NOMO-1 (cell line): ENCODE data around the gene RGS3.

Source experiments
- DNase-seq, 2 experiments: peaks; one replicate each; lab custom pipeline; 2025; ENCODE audit not compliant: unreplicated experiment in 2 of 2; lab: John Stamatoyannopoulos, UW

Gene RGS3

GRCh38 chr9:113582698-113583200, 119.2 kb downstream of the RGS3 start:
- DNase-seq: no peak

- no peak for DNase-seq
These were observed 120.2 kb downstream of the RGS3 start for GRCh38 chr9:113583511-113584427.

GRCh38 chr9:113584428-113585084, 121.0 kb downstream of the RGS3 start:
- DNase-seq: no peak

GRCh38 chr9:113585085-113585442, 121.5 kb downstream of the RGS3 start:
- DNase-seq: no peak

- DNase-seq: no peak
These were observed 122.0 kb downstream of the RGS3 start for GRCh38 chr9:113585555-113585954.

GRCh38 chr9:113587471-113588031, 124.0 kb downstream of the RGS3 start:
- no peak for DNase-seq

GRCh38 chr9:113588242-113588810, 124.8 kb downstream of the RGS3 start:
- no peak for DNase-seq

- DNase-seq: no peak
These were observed 125.4 kb downstream of the RGS3 start for GRCh38 chr9:113588936-113589335.

- DNase-seq: no peak
These were observed 125.9 kb downstream of the RGS3 start for GRCh38 chr9:113589407-113589806.

- DNase-seq: peak in 1 of 2 experiments; percentile 32
These were observed 126.4 kb downstream of the RGS3 start for GRCh38 chr9:113589890-113590289.

GRCh38 chr9:113590389-113590788, 126.9 kb downstream of the RGS3 start:
- DNase-seq: no peak

- peak; percentile 73 for DNase-seq
These were observed 127.7 kb downstream of the RGS3 start for GRCh38 chr9:113590991-113591898.

- no peak for DNase-seq
These were observed 128.5 kb downstream of the RGS3 start for GRCh38 chr9:113591899-113592625.

GRCh38 chr9:113592876-113593575, 129.5 kb downstream of the RGS3 start:
- DNase-seq: no peak

- DNase-seq: peak; percentile 27 to 43
These were observed 130.3 kb downstream of the RGS3 start for GRCh38 chr9:113593682-113594281.

- DNase-seq: no peak
These were observed 131.2 kb downstream of the RGS3 start for GRCh38 chr9:113594484-113595299.

- DNase-seq: no peak
These were observed 133.2 kb downstream of the RGS3 start for GRCh38 chr9:113596616-113597320.
